Measurements from ENCODE around the gene COPZ2.

DNA sequence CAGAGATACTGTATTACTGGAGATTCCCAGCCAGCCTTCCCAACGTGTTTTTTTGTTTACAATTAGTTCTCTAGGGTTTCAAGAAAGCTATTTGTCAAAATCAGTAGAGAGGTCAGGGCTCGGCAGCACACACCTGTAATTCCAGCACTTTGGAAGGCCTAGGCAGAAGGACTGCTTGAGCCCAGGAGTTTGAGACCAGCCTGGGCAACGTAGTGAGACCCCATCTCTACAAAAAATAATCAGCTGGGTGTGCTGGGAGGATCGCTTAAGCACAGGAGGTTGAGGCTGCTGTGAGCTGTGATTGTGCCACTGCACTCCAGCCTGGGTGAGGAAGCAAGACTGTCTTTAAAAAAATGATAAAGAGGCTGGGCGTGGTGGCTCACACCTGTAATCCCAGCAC lies 44.3 kb upstream of the COPZ2 start:
- TF ChIP-seq, protein P1, sequence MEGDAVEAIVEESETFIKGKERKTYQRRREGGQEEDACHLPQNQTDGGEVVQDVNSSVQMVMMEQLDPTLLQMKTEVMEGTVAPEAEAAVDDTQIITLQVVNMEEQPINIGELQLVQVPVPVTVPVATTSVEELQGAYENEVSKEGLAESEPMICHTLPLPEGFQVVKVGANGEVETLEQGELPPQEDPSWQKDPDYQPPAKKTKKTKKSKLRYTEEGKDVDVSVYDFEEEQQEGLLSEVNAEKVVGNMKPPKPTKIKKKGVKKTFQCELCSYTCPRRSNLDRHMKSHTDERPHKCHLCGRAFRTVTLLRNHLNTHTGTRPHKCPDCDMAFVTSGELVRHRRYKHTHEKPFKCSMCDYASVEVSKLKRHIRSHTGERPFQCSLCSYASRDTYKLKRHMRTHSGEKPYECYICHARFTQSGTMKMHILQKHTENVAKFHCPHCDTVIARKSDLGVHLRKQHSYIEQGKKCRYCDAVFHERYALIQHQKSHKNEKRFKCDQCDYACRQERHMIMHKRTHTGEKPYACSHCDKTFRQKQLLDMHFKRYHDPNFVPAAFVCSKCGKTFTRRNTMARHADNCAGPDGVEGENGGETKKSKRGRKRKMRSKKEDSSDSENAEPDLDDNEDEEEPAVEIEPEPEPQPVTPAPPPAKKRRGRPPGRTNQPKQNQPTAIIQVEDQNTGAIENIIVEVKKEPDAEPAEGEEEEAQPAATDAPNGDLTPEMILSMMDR (IDR thresholded peaks at IDR 0.05), result no peak
- TF ChIP-seq POLR2A (IDR thresholded peaks at IDR 0.05), result no peak
